GM18520 (cell line): ENCODE measurements around the gene NBAS.

Experiments used
- ATAC-seq: cut with Tn5 transposase; IDR thresholded peaks from one replicate; pipeline ENCODE4 v1.9.1; 2021; ENCODE audit not compliant: unreplicated experiment

Gene NBAS

DNA sequence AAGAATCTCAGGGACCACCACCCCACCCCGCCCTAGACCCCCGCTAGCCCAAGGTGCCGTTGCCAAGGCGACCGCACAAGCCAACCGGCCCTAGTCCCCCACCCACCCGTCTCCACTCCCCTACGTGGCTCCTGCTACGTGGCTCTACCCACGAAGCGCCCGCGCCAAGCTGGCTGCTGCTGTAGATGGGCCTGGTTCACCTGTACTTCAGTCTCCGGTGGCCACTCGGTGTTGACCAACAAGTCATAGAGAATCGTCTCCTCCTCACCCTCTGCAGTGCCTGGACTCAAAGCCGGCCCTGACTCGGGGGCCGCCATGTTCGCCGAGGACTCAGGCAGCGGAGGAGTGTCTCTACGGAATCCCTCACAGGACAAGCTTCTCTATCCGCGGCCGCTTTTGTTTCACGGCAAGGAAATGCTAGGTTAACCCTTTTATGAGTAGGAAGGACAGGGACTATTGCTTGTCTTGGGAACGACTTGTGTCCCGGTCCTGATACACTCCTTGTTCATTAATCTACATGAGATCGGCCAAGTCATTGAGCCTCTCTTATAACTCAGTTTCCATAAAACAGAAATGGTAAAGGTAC lies at the start of gene NBAS:
Gene NBAS (minus strand): TSS at position 347 of the 586 bp plus-strand sequence. CDS start 30 bp downstream, at position 317.
- ATAC-seq, result peak; percentile 73

DNA sequence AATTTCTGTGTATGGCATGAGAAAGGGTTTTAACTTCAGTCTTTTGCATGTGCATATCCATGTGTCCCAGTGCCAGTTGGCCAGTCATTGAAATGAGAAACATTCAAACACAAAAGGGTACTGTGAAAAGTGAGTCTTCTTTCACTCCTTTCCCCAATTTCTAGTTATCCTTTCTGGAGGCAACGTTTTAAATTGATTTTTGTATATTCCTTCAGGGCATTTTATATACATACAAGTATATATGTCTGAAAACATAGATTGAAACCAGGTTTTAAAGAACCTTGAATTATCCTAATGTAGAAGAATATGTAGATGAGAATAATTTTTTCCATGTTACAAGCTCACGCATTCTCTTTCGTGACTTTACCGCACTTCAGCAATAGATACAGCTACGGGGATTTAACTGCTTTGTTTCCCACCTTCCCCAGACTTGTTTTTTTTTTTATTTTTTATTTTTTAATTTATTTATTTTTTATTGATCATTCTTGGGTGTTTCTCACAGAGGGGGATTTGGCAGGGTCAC lies 49.4 kb upstream of the NBAS start:
- ATAC-seq, result no peak

DNA sequence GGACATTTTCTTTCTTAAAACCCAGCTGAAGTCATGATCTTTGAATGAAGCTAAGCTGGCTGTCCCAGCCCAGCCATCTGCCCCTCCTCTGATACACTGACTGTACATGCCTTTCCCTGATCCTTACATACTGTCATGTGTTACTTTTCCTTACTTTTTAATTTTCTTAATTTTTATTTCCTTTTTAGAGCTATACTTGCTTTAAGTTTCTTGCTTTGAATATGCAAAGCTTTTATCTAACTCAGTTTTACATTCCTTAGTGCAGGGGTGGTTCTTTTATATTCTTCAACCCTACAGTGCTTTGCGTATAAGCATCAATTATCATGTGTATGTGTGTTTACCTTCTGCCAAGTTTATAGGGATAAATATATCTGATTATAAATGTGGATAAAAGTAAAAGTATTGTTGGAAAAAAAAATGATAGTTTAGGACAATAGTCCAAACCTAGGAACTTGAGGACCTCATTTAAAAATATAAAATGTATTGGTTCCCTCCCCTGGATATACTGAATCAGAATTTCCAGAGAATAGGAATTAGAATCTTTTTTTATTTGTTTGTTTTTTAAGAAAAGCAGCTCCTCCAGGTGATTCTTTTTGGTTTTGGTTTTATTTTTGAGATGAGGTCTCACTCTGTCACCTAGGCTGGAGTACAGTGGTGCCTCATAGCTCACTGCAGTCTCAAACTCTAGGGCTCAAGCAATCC lies 48.4 kb upstream of the NBAS start:
- no peak for ATAC-seq

DNA sequence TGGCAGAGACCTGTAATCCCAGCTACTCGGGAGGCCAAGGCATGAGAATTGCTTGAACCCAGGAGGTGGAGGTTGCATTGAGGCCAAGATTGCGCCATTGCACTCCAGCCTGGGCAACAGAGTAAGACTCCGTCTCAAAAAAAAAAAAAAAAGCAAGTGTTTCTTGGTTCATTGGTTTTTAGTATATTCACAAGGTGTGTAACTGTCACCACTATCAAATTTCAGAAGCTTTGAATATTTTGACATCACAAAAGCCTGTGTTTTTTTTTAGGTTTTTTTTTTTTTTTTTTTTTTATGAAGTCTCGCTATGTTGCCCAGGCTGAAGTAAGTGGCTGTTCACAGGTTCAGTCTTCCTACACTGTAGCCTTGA lies 47.2 kb upstream of the NBAS start:
- no peak for ATAC-seq

DNA sequence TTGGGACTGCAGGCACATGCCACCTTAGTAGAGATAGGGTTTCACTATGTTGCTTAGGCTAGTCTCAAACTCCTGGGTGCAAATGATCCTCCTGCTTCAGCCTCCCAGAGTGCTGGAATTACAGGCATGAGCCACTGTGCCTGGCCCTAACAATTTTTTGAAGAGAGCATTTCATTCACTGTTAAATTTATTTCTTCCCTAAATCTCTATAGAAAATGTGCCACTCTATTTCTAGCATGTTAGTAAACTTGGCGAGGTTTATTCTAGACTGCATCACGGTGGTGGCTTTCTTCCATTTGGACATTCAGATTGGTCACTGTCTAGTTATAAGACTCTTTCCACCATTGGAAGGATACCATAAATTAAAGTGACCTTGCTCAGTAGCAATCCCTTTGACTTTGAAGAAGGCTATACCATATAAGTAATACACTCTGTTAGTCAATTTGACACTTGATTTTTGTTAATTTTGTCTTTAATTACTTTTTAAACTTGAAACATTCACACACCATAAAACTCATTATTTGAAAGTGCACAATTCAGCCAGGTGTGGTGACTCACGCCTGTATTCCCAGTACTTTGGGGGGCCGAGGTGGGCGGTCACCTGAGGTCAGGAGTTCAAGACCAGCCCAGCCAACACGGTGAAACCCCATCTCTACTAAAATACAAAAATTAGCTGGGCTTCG lies 46.7 kb upstream of the NBAS start:
- ATAC-seq, result no peak

DNA sequence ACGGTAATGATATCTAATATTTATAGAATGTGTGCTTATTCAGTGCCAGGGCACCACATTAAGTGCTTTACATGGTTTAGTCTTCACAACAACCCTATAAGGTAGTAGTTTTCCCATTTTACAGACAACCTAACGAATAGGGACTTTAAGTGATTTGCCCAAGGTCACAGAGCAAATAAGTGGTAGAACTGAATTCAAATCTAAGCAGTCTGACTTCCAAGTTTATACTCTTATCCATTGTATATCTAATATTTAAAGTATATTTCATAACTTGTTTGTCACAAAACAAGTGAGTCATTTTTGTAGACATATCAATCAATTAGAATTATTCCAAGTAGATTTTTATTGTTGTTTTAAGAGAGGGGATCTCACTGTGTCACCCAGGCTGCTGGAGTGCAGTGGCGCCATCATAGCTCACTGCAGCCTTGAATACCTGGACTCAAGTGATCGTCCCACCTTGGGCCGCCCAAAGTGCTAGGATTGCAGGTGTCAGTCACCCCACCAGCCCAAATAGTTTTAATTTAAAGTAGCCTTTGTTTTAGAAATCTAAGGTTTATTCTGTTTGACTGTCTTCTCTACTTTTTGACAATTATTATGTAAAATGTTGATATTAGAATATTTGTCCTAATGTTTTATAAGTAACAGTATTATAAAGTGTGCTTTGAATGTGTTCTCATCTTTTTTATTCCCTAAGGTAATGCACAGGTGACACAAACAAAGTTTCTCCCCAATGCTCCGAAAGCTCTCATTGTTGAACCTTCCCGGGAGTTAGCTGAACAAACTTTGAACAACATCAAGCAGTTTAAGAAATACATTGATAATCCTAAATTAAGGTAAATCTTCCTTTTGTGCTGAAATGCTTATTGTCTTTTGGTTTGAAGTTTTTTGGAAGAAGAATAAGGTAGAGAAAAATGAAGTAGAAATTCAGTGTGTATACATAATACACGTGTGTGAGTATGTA lies 45.6 kb upstream of the NBAS start:
- ATAC-seq, result no peak

DNA sequence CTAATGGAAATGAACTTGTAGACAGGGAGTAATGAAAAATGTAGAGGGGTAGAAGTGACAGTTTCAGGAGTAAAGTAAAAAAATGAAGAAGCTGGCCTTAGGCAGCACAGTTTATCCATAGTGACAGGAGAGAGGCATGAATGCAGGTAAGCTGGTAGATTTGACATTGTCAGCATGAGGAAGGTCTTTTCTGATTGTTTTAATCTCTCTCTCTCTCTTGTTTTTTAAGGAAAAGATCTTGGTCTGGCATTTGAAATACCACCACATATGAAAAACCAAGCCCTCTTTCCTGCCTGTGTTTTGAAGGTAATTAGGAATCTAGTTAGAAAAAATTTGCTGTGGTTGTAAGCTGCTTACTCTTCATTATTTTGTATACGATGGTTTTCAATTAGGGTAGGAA lies 44.6 kb upstream of the NBAS start:
- ATAC-seq, result no peak

DNA sequence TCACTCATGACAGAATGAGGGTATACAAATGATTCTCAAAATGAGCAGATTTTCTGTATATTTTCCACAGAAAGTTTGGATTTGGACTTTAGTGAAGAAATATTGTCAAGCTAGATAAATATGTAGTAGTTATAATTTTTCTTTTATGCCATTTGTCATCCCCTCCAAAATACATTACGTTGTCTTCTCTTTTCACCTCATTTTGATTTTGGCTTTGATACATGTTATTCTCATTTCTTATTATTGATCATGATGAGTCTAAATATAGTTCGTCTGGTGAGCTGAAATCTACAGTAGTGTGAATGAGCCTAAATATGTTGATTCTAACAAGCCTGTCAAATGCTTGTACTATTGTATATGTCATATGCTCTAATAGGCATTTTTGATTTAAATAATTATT lies 42.8 kb upstream of the NBAS start:
- ATAC-seq, result no peak

DNA sequence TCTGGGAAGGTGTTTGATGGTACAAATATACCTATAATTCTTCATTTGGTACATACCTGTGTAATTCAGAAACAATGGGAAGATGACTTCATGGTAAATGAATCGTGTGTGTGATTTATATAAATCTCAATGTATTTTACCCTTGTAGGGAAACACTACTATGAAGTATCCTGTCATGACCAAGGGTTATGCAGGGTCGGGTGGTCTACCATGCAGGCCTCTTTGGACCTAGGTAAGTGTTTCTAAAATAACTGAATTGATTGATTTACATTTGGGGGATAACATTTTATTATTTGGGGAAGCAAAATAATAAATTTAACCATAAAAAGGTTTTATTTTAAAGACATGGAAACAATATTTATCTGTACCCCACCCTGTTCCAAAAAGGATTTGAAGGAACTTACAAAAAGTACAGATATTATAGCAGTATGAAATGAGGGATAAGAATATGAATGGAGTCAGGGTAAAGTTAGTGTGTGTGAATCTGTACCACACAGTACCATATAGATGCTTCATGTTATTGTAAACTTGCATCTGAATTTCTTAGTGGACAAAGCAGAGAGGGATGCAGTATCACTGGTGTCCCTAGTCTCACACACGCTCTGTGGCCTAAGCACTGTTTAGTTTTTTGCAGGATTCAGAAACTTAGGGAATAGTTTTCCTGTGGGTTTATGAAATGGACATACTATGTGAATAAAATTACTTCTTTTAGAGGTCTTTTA lies 42.1 kb upstream of the NBAS start:
- ATAC-seq, result no peak

DNA sequence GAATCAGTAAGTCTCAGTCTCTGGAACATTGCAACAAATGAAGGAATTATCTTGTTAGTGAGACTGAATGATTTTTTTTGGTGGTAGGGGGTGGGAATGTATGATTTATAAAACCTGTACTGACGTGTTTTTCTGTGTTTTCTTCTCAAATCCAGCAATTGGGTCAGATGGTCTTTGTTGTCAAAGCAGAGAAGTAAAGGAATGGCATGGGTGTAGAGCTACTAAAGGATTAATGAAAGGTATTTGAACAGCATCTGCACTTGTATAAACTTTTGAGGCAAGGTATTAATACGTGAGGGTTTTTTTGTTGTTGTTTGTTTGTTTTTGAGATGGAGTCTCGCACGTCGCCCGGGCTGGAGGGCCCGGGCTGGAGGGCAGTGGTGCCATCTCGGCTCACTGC lies 41.3 kb upstream of the NBAS start:
- no peak for ATAC-seq

DNA sequence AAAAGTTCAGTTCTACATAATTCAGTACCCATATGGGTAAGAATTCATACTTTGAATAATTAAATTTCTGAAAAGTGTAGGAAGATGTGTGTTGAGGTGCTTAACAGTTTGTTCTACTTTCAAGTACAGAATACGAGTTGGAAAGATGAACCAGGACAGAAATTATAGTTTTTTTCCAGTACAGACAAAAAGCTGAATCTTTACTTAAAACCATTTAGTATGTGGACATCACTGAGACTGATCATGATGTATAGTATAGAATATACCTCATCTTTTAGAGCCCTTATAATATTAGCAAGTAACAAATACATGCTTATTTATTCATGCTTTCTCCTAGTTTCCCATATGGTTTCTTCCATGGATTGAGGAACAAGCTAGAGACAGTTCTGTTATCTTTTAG lies 40.5 kb upstream of the NBAS start:
- ATAC-seq, result no peak

DNA sequence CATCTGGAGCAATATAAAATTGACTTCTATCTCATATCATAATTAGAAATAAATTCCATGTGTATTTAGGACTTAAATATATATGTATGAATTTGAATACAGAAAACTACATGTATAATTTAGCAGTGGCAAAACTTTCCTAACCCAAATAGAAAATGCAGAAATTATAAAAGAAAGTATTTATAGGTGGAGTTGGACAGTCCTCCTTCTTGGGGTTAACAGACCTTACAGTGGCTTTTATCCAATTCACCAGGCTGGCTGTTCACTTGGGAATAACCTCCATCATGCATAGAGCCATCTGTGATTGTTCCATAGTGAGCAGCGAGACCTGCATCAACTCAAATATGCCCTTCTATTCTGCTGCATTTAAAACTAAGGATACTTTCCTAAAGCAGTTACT lies 38.9 kb upstream of the NBAS start:
- no peak for ATAC-seq

DNA sequence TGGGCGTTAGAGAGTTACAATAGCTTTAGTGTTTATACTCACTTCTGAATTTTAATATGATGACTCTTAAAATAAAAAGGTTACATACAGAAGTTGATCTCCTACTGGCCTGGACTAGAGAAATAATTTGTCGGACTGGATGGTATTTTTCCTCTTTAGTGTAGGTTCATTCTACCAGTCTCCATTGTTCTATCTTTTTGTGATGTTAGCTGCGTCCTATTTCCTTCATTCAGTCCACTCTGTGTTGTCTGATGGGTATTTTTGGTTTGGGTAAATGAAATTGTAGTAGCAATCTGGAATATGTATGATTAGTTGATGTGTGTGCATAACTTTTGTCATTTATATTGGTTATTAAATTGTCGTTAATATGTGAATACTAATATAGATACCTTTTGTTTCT lies 35.8 kb upstream of the NBAS start:
- no peak for ATAC-seq

DNA sequence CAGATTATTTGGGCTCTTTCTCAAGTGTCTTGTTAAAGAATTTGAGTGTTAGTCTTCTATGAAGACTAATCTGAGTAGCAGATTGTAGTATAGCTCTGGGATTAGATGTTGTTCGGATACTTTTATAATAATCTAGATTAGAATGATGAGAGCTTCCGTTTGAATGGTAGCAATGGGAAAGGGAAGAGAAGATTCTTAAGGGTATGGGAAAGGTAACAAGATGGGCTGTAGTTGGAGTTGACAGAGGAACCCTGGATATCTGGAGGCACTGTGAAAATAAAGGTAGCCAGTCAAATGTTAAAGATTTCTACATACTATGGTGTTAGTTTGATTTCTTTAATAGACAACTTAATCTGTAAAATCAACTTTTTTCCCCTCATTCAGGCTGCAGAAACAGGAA lies 35.2 kb upstream of the NBAS start:
- no peak for ATAC-seq

DNA sequence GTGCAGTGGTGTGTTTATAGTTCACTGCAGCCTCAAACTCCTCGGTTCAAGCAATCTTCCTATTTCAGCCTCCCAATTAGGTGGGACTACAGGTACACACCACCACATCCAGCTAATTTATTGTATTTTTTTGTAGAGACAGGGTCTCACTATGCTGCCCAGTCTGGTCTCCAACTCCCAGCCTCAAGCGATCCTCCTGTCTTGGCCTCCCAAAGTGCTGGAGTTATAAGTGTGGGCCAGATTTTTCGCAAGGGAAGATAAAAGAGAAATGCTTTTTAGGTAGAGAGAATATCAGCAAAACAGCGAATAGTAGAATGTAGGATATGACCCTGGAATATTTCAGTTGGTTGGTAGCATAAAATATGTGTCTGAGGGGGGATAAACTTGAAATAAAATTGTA lies 34.8 kb upstream of the NBAS start:
- ATAC-seq, result no peak

DNA sequence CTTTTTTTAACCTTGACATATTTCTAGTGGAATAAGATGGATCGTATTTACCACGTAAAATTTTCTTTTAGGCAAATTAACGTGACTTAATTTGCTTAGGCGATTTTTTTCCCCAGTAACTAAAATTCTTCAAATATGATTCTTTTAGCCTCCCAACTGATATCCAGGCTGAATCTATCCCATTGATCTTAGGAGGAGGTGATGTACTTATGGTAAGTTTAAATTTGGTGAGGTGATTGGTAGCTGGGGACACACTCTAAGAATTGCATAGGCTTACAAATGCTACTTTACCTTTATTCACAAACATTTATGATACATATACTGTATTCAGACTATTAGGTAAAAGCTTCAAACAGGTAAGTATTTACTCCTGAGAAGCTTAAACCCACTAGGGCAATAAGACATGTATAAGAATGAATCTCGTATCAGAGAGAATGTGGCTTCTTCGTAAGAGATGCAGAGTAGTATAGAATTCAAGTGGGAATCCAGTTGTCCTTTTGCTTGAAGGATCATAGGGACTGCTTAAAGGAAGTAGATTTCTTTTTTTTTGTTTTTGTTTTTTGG lies 34.3 kb upstream of the NBAS start:
- ATAC-seq, result no peak

DNA sequence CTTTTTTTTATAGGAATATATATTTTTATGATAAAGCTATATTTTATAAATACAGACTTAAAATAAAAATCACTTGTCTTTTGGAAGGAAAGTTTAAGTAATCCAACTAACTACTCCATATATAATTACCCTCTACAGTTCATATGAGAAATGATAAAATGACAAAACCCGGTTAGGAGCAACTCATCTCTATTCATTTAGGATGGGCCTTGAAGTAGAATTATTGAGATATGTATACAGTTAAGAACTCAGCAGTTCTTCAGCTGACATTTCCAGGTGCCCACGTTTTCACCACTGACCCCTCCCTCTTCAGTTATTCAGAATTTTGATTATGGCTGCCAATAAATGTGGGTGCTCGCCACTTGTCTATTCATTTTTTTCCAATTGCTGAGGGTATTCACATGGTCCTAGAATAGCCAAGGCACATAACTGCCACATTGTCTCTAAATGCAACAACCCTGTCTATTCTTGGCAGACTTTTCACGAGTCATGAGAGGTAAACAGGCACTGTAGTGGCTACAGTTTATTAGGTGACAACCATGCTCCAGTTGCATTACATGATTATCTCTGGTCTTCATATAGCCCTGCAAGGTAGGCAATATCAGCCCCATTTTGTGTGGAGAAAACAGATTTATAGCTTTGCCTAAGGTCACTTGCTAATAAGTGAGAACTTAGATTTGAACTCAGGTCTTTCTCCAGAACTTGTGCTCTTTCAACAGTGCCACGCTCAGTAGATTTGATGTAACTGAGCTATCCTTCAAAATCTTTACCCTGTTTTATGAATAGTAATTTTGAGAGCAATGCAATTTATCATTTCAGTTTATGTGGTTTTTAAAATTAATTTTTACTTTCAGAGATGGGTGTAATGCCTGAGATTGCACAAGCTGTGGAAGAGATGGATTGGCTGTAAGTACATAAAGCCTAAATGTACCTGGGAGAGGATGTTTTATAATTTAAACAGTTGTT lies 33.4 kb upstream of the NBAS start:
- ATAC-seq, result no peak

DNA sequence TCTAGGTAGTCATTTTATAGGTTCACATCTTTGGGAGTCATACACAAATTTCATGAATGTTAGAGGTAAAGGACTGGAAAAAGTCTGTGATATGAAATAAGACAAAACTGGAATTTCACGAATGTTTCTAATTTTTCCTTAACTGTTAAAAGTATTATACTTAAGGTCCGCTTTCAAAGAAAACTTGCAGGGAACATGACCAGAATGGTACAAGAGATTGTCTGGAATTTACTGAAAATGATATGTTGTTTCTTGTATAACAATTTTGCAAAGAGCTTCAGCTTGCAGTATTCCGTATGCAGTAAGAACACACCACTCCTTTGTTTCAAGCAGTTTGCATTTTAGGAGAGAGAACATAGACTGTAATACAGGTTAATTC lies 32.2 kb upstream of the NBAS start:
- no peak for ATAC-seq
